SK-N-SH (cell line): ENCODE measurements around the gene OR1J1. TPM values are rescaled to one million over a fixed set of nuclear protein-coding genes. Genes with fewer than 3 reads are reported as not detected.

Experiments used
- CTCF ChIA-PET: fragments of 300-600, 350-600 bp; formaldehyde crosslinking; extraction: SDS; loops from one replicate; lab custom pipeline; 2021; lab: Yijun Ruan, JAX
- POLR2A ChIA-PET: fragments of 350-600 bp; sonication (Branson Sonifier 250); formaldehyde crosslinking; extraction: SDS; loops from one replicate; lab custom pipeline; 2020; ENCODE audit warnings: antibody characterized with exemption, inconsistent platforms; lab: Yijun Ruan, JAX
- DNase-seq: peaks from one replicate; pipeline ENCODE4 v3.0.0; 2012
- H2AFZ ChIP-seq: fragments of 200-600 bp; sonication (generic); 2 replicates; pipeline ENCODE4 v1.8.1; 2016; ENCODE audit warnings: antibody characterized with exemption, mild to moderate bottlenecking, low read depth
- H3F3A ChIP-seq: fragments of 200-600 bp; sonication (generic); replicated peaks from 2 replicates; pipeline ENCODE3; 2016; ENCODE audit warnings: antibody characterized with exemption, mild to moderate bottlenecking; ENCODE audit not compliant: insufficient read depth
- H3K27ac ChIP-seq, 2 experiments: fragments of 200-500 bp in 1 of 2; fragments of 200-600 bp in 1 of 2; sonication (Bioruptor generic) in 1 of 2; sonication (generic), shearing (Covaris generic) in 1 of 2; 2 replicates each; pipeline versions ENCODE4 v1.5.1 to v1.6.1; 2014 to 2016; ENCODE audit warnings: low read depth in 2 of 2, inconsistent platforms in 1 of 2, low read length in 1 of 2, mild to moderate bottlenecking in 1 of 2, mixed read lengths in 1 of 2
- H3K27me3 ChIP-seq: fragments of 200-600 bp; sonication (generic), shearing (Covaris generic); 2 replicates; pipeline ENCODE4 v1.6.1; 2016; ENCODE audit warnings: mixed run types; ENCODE audit not compliant: insufficient read depth
- H3K36me3 ChIP-seq, 2 experiments: fragments of 200-500 bp in 1 of 2; fragments of 200-600 bp in 1 of 2; sonication (Bioruptor generic) in 1 of 2; sonication (generic) in 1 of 2; replicated peaks in 1 of 2; 2 replicates each; pipeline versions ENCODE3 to v1.5.1; 2014 to 2016; ENCODE audit warnings: low read length in 1 of 2, mild to moderate bottlenecking in 1 of 2; ENCODE audit not compliant: insufficient read depth in 2 of 2, control insufficient read depth in 1 of 2
- H3K4me1 ChIP-seq, 2 experiments: fragments of 200-500 bp in 1 of 2; fragments of 200-600 bp in 1 of 2; sonication (Bioruptor generic) in 1 of 2; sonication (generic), shearing (Covaris generic) in 1 of 2; 2 replicates each; pipeline versions ENCODE4 v1.5.1 to v1.6.1; 2014 to 2016; ENCODE audit warnings: low read depth in 1 of 2, low read length in 1 of 2, mixed run types in 1 of 2; ENCODE audit not compliant: insufficient read depth in 2 of 2, control insufficient read depth in 1 of 2
- H3K4me2 ChIP-seq: fragments of 200-600 bp; sonication (generic), shearing (Covaris generic); 2 replicates; pipeline ENCODE4 v1.6.1; 2017; ENCODE audit warnings: mixed run types
- H3K4me3 ChIP-seq, 2 experiments: fragments of 200-500 bp in 1 of 2; fragments of 200-600 bp in 1 of 2; sonication (Bioruptor generic) in 1 of 2; sonication (generic), shearing (Covaris generic) in 1 of 2; 2 replicates each; pipeline versions ENCODE4 v1.5.1 to v1.8.1; 2014 to 2016; ENCODE audit warnings: low read depth in 2 of 2, inconsistent platforms in 1 of 2, low read length in 1 of 2, mild to moderate bottlenecking in 1 of 2, mixed read lengths in 1 of 2, moderate library complexity in 1 of 2
- H3K79me2 ChIP-seq: fragments of 200-600 bp; sonication (generic); 2 replicates; pipeline ENCODE4 v1.8.1; 2017; ENCODE audit warnings: mild to moderate bottlenecking; ENCODE audit not compliant: insufficient read depth
- H3K9ac ChIP-seq: fragments of 200-600 bp; sonication (generic); 2 replicates; pipeline ENCODE4 v1.6.1; 2017; ENCODE audit warnings: mixed run types
- H3K9me2 ChIP-seq: fragments of 200-600 bp; sonication (generic); 2 replicates; pipeline ENCODE4 v1.6.1; 2017; ENCODE audit warnings: mixed run types
- H3K9me3 ChIP-seq: fragments of 200-600 bp; sonication (generic); 2 replicates; pipeline ENCODE4 v1.6.1; 2017; ENCODE audit warnings: mixed run types, mild to moderate bottlenecking, moderate library complexity
- H4K20me1 ChIP-seq: fragments of 200-600 bp; sonication (generic); 2 replicates; pipeline ENCODE4 v1.6.1; 2017; ENCODE audit warnings: mild to moderate bottlenecking, mixed run types; ENCODE audit not compliant: insufficient read depth
- ELF1 ChIP-seq: IDR thresholded peaks from 2 replicates; pipeline ENCODE4 v1.4.0; 2012
- EZH2phosphoT487 ChIP-seq: fragments of 200-600 bp; sonication (generic); IDR thresholded peaks from 2 replicates; pipeline ENCODE4 v1.6.1; 2017; ENCODE audit warnings: low read depth, mixed run types, mild to moderate bottlenecking, antibody characterized with exemption, moderate library complexity, borderline replicate concordance
- FOSL2 ChIP-seq: IDR thresholded peaks from 2 replicates; pipeline ENCODE4 v1.4.0; 2012; ENCODE audit warnings: low read depth, mild to moderate bottlenecking, moderate library complexity, borderline replicate concordance
- FOXJ3 ChIP-seq: sonication (generic); formaldehyde crosslinking; IDR thresholded peaks from 2 replicates; pipeline ENCODE4 v1.5.1; 2020; ENCODE audit warnings: mild to moderate bottlenecking, missing genetic modification reagents
- FOXM1 ChIP-seq: IDR thresholded peaks from 2 replicates; pipeline ENCODE4 v1.4.0; 2012; ENCODE audit warnings: low read depth, mild to moderate bottlenecking
- GABPA ChIP-seq: IDR thresholded peaks from 2 replicates; pipeline ENCODE4 v1.4.0; 2012; ENCODE audit warnings: low read depth, mild to moderate bottlenecking
- IRF3 ChIP-seq: fragments of 150-350 bp; IDR thresholded peaks from 2 replicates; pipeline ENCODE4 v1.6.1; 2016; ENCODE audit warnings: mild to moderate bottlenecking, low read depth, low read length
- JUND ChIP-seq: IDR thresholded peaks from 2 replicates; pipeline ENCODE4 v1.4.0; 2012
- MEF2A ChIP-seq: IDR thresholded peaks from 2 replicates; pipeline ENCODE4 v1.4.0; 2012; ENCODE audit warnings: low read depth, borderline replicate concordance
- MXI1 ChIP-seq: IDR thresholded peaks from 2 replicates; pipeline ENCODE4 v1.6.1; 2012; ENCODE audit warnings: mild to moderate bottlenecking, low read depth, low read length, improper control_type of control experiment
- NFIC ChIP-seq: IDR thresholded peaks from 2 replicates; pipeline ENCODE4 v1.4.0; 2012; ENCODE audit warnings: borderline replicate concordance
- NRF1 ChIP-seq: IDR thresholded peaks from 2 replicates; pipeline ENCODE4 v1.6.1; 2012; ENCODE audit warnings: low read depth, mild to moderate bottlenecking, low read length
- PBX3 ChIP-seq: IDR thresholded peaks from 2 replicates; pipeline ENCODE4; 2012
- POLR2AphosphoS5 ChIP-seq: IDR thresholded peaks from 2 replicates; pipeline ENCODE4 v1.6.1; 2012; ENCODE audit warnings: low read depth, low read length
- RAD21 ChIP-seq: IDR thresholded peaks from 2 replicates; pipeline ENCODE4 v1.6.1; 2012; ENCODE audit warnings: mild to moderate bottlenecking, low read length
- RCOR1 ChIP-seq: fragments of 150-350 bp; IDR thresholded peaks from 2 replicates; pipeline ENCODE4 v1.6.1; 2017; ENCODE audit warnings: antibody characterized with exemption, low read length
- REST ChIP-seq: IDR thresholded peaks from 2 replicates; pipeline ENCODE4 v1.6.1; 2012; ENCODE audit warnings: mild to moderate bottlenecking, low read depth, low read length, moderate library complexity
- RFX5 ChIP-seq: IDR thresholded peaks from 2 replicates; pipeline ENCODE4 v1.6.1; 2012; ENCODE audit warnings: mild to moderate bottlenecking, improper control_type of control experiment, low read length
- RXRA ChIP-seq: IDR thresholded peaks from 2 replicates; pipeline ENCODE4 v1.4.0; 2012; ENCODE audit warnings: low read depth, mild to moderate bottlenecking, borderline replicate concordance
- SIN3A ChIP-seq: IDR thresholded peaks from 2 replicates; pipeline ENCODE4 v1.6.1; 2012; ENCODE audit warnings: low read depth, mild to moderate bottlenecking, low read length, moderate library complexity, borderline replicate concordance
- SMC3 ChIP-seq: IDR thresholded peaks from 2 replicates; pipeline ENCODE4 v1.6.1; 2012; ENCODE audit warnings: low read depth, low read length, improper control_type of control experiment
- TAF1 ChIP-seq: IDR thresholded peaks from 2 replicates; pipeline ENCODE4 v1.6.1; 2012; ENCODE audit warnings: low read depth, mild to moderate bottlenecking, low read length, moderate library complexity, borderline replicate concordance
- TCF12 ChIP-seq: IDR thresholded peaks from 2 replicates; pipeline ENCODE4 v1.4.0; 2012
- TEAD4 ChIP-seq: IDR thresholded peaks from 2 replicates; pipeline ENCODE4 v1.4.0; 2012; ENCODE audit warnings: mild to moderate bottlenecking, borderline replicate concordance; ENCODE audit not compliant: insufficient read depth
- YY1 ChIP-seq: IDR thresholded peaks from 2 replicates; pipeline ENCODE4 v1.4.0; 2012; ENCODE audit warnings: low read depth, mild to moderate bottlenecking
- ZBTB33 ChIP-seq: IDR thresholded peaks from 2 replicates; pipeline ENCODE4 v1.4.0; 2012; ENCODE audit warnings: low read depth, borderline replicate concordance
- WGBS: methylation state at CpG from one replicate; pipeline ENCODE4 v1.1.6; 2017; ENCODE audit warnings: low lambda C conversion rate; 5-methylcytosine and 5-hydroxymethylcytosine counted together
- polyA plus RNA-seq, 3 experiments: library from polyadenylated mRNA; depleted of rRNA; stranded (reverse); fragments of >200 nt; gene quantifications; 2 replicates each; pipeline ENCODE4 v1.2.3, GENCODE V29; 2012

Gene OR1J1
- polyA plus RNA-seq, 1 of the 3 experiments (the other 2 are of a cell fraction), result not detected

GRCh38 chr9:122445155-122445749 is 32.5 kb downstream of the OR1J1 start:
- Histone ChIP-seq H3F3A (peaks cover 9% of the 10 kb centered on the region), H3K79me2 (no peaks in the 10 kb centered on the region), H3K4me1 (no peaks in the 10 kb centered on the region; a peak in 1 of 4 replicates), H3K36me3 (no peaks in the 10 kb centered on the region), H3K27ac (peak overlapping the region in 1 of 2 experiments; percentile 69; a peak in 1 of 4 replicates), H3K9me3 (no peaks in the 10 kb centered on the region), H3K27me3 (no peaks in the 10 kb centered on the region), H3K4me2 (0 out of 2 replicates have a peak overlapping the region, but pooled peaks have one; percentile 38), H3K4me3 (no peak overlapping the region), H4K20me1 (no peaks in the 10 kb centered on the region), H3K9me2 (no peaks in the 10 kb centered on the region), H3K9ac (no peak overlapping the region), H2AFZ (no peak overlapping the region)
- CTCF ChIA-PET, result interaction anchor here (0.5 to 1.0 kb wide), 3 partner anchors 9 to 352 kb away, joined by 3 read pairs; no protein-coding TSS in a partner anchor
- 29% methylated on average over 2 of the region's 2 CpGs for WGBS
- POLR2A ChIA-PET, result no interaction called here
- no peak for DNase-seq
- 0 out of 2 replicates have a peak, but pooled peaks have one; percentile 41 for TF ChIP-seq JUND
- no peak for TF ChIP-seq EZH2phosphoT487
- TF ChIP-seq POLR2AphosphoS5, result no peak
- TF ChIP-seq RCOR1, result no peak
- TF ChIP-seq SIN3A, result no peak
- no peak for TF ChIP-seq FOXM1
- TF ChIP-seq FOSL2, result peak; percentile 69; the same call in 1 of the 2 replicates
- TF ChIP-seq RFX5, result no peak
- no peak for TF ChIP-seq ELF1
- no peak; the same call in 1 of the 2 replicates for TF ChIP-seq PBX3
- no peak for TF ChIP-seq RXRA
- no peak for TF ChIP-seq TAF1
- no peak for TF ChIP-seq REST
- TF ChIP-seq TCF12, result peak; percentile 71
- TF ChIP-seq IRF3, result no peak
- TF ChIP-seq MXI1, result no peak
- no peak for TF ChIP-seq NRF1
- no peak for TF ChIP-seq FOXJ3 (CRISPR knock-in tag)
- TF ChIP-seq YY1, result no peak
- TF ChIP-seq MEF2A, result no peak
- TF ChIP-seq RAD21, result no peak
- TF ChIP-seq ZBTB33, result no peak
- TF ChIP-seq NFIC, result peak; percentile 67; the same call in 1 of the 2 replicates
- TF ChIP-seq SMC3, result no peak
- TF ChIP-seq TEAD4, result no peak
- TF ChIP-seq GABPA, result no peak
